Measurements from ENCODE around the gene BUB1B.
"Not testable (repeated sequence)": the region's sequence is repeated elsewhere in the genome, so short reads cannot be mapped to it uniquely, and the experiment has no call there.

The BUB1B gene

DNA sequence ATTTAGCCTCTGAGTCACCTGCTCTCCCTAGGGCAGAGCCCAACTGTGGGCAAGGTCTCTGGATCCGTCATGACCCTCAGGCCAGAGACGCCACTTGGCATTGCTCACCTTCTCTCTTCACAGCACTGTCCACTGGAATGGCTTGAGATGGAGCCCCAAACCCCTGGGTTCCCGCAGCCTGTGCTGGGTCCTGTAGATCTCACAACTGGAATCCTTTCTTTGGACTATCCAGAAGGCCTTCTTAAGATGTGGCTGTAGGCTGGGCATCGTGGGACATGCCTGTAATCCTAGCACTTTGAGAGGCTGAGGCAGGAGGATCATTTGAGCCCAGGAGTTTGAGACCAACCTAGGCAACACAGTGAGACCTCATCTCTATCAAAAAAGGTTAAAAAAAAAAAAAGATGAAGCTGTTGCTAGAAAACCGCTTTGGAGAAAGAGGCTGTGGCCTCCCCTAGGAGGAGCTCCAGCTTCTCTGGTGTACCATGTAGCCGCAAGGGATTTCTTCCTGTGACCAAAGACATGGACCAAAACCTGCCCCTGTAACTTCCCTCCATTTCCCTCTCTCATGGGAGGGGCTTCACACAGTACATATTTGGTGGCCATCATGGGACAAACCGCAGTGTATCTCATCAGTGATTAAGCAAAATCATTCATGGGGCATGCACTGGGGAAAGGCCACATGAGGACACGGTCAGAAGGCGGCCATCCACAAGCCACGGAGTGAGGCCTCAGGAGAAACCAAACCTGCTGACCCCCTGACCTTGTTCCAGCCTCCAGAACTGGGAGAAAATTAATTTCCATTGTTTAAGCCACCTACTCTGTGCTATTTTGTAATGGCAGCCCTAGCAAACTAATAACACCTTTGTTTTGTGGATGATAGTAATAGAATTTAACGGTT lies 23.3 kb upstream of the BUB1B start:
- DNase-seq: no peak

DNA sequence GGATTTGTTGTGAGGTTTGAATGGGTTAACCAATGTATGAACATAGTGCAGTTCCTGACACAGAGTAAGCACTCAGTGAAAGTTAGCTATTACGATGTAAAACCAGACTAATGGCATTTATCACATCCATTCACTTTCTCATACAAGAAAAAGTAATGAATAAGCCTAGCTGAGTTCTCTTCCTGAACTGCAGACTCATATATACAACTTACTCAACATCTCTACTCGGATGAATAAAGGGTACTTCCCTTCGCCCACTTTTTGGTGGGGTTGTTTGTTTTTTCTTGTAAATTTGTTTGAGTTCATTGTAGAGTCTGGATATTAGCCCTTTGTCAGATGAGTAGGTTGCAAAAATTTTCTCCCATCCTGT lies 22.7 kb upstream of the BUB1B start:
- not testable (repeated sequence) for DNase-seq

DNA sequence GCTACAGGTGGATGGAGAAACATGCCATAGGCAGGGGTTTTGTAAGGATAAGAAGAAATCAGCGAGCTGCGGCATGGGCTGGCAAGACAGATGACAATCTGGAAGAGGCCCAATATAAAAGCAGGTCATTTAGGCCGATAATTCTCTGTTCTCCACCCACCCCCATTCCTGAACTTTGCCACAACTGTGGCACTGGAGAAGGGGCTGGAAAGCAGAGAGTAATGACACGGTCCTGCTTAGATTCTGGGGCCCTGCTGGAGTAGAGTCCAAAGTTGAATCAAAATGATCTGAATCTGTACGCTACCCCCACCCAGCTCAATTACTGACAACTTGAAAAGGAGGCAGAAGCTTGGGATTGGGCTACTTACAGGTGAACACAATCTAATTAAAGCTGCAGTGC lies 18.4 kb upstream of the BUB1B start:
- DNase-seq: no peak

- DNase-seq: no peak
Measured at GRCh38 chr15:40146037-40146436, 14.8 kb upstream of the BUB1B start.

- DNase-seq: no peak
Measured at GRCh38 chr15:40149339-40149738, 11.5 kb upstream of the BUB1B start.

DNA sequence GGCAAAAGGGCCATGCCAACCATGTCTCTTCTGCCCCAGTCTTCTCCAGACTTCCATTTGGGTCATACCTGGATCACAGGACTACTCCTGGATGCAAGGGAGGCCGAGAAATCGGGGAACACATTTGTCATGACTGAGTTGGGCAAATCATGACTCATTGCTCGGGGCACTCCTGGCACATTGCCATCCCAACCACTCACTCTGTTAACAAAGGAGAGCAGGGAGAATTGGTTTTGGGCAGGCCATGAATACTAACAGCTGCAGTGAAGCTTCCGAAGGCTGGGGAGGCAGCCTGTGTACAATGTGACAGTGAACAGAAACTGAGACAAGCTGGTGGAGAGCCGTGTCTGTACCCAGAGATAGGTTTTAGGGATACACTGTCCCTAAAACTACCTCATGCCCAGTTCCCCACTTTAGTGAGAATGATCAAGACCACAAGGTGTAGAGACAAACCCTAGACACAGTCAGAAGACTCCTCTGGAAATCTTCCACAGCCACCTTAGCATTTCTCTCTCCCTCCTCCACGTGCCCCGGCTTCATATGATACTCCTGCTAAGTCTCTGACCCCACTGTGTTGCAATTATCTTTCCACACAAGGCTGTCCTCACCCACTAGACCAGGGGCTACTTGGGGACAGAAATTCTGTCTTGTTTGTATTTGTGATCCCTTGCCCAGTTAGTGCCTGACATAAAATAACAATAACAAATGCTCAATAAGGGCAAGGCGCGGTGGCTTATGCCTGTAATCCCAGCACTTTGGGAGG lies 10.5 kb upstream of the BUB1B start:
- DNase-seq: no peak

GRCh38 chr15:40151499-40151898 lies 9.4 kb upstream of the BUB1B start:
- no peak for DNase-seq

DNA sequence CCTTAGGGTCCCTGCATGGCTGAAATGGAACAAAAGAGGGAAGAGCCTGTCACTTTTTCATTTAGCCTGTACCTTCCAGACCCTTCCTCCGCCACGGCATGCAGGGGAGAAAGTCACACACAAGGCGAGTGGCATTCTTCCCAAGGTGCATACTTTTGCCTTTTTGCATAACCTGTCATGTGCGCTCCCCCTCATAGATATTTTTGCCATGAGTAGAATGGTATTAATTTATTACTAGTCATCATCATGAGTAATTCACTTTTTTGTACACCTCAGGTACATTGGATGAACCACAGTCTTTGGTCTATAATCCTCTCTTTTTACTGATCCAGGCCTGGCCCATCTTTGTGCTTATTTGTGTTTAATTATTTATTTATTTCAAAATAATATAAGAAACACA lies 8.9 kb upstream of the BUB1B start:
- no peak for DNase-seq

GRCh38 chr15:40154821-40155220 lies 6.0 kb upstream of the BUB1B start:
- DNase-seq: not testable (repeated sequence)

- DNase-seq: peak; percentile 56
Measured at GRCh38 chr15:40155270-40155910, 5.5 kb upstream of the BUB1B start.

DNA sequence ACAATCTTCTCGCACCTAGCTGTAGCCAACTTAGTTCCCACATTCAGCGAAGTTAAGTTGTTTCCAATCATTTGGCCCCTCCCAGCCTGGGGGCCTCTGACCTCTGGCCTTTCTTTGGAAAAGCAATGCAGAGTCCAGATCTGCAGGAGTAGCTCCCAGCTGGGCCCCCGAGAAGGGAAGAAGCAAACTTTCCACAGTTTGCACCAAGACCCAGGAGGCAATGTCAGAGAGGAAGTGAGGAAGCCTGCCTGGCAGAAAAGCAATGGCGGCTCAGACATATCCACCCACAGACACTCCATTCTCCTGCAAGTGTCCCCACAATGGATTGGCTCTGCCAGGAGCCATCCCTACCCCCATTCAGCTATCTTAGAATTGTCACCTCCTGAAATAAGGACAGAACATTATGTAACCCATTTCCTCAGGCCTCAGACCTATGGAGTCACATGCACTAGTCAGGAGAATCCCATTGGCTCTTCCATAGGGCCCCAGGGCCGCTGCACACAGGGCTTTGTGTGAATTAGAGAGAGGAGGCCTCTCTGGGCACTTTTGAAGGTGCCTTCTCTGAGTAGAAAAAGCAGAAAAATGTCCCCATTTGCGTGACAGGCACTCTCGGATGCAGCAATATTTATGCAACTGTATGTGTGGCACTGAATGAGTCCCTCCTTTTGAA lies 3.0 kb upstream of the BUB1B start:
- no peak for DNase-seq

GRCh38 chr15:40160021-40160420 lies 848 bp upstream of the BUB1B start:
- DNase-seq: no peak

GRCh38 chr15:40161693-40162391 lies 973 bp downstream of the BUB1B start:
- DNase-seq: no peak

- no peak for DNase-seq
Measured at GRCh38 chr15:40162552-40162951, 1.7 kb downstream of the BUB1B start.

DNA sequence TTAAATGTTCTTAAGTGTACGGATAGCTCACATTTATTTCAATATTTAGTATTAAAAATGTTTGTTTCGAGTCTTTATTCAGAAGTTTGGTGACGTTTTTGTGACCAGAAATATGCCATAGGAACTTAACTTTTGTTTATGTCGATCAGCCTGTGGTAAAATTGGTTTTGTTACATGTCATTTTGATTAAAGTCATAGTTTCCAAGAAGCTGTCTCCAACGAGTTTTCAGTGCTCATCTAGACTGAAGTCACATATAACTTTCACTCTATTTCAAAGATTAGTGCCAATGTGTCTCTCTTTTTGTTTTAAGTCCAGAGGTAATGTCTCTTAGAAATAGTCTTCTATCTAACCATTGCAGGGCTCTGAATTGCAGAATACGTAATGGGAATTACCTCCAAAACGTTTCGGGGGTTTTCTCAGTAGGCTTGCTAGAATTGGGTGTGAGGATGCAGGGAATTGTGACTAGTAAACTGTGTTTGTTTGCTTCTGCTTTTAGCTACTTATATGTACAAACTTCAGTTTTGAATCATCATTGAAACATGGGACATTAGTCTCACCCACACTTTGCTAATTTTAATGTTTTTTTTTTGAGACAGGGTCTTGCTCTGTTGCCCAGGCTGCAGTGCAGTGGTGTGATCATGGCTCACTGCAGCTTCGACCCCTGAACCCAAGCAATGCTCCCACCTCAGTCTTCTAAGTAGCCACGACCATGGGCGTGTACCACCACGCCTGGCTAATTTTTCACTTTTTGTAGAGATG lies 3.0 kb downstream of the BUB1B start:
- no peak for DNase-seq

GRCh38 chr15:40167374-40167773 lies 6.5 kb downstream of the BUB1B start:
- DNase-seq: not testable (repeated sequence)

DNA sequence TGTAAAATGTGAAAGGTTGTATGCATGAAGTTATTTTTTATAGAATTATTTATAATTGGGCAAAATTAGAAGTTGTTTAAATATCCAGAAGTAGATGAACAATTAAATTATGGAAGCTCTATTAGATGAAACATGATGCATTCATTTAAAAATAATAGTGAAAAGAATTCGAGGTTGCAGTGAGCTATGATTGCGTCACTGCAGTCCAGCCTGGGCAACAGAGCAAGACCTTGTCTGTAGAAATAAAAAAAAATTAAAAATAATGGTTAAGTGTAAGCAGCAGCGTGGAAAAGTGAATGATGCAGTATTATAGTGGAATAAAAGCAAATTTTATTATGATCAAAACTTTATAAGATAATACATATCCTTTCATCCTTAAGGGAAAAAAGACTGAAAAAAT lies 14.3 kb downstream of the BUB1B start:
- DNase-seq: no peak

GRCh38 chr15:40182358-40183029 lies 21.6 kb downstream of the BUB1B start:
- no peak for DNase-seq

GRCh38 chr15:40183636-40184463 lies 23.0 kb downstream of the BUB1B start:
- DNase-seq: no peak

DNA sequence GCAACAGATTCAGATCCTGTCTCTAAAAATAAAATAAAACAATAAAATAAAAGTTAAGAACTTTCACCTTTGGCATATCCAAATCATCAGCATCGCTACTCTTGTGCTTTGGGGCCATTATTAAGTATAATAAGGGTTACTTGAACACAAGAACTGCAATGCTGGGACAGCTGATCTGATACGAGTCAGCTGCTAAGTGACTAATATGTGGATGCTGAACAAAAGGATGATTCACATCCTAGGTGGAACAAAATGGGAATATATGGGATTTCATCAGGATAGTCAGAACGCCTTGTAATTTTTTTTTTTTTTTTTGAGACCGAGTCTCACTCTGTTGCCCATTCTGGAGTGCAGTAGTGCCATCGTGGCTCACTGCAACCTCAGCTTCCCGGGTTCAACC lies 29.7 kb downstream of the BUB1B start:
- DNase-seq: no peak
